ENCODE data around the gene FLT3LG. TPM values are rescaled to one million over a fixed set of nuclear protein-coding genes. Genes with fewer than 3 reads are reported as not detected.

FLT3LG gene
- total and polyA plus RNA-seq, 9 of the 15 experiments (the other 6 are each of a cell fraction or from before 2014, with no cell fraction given) = 0.31 to 6.4 (median 1.1) TPM

GRCh38 chr19:49430678-49431329 lies 43.2 kb upstream of the FLT3LG start (continued):
- TF ChIP-seq ZNF282 (CRISPR knock-in tag; IDR thresholded peaks at IDR 0.05) (0 out of 2 replicates have a peak, but pooled peaks have one; percentile 55), PREB (CRISPR knock-in tag; IDR thresholded peaks at IDR 0.05) (no peak), PATZ1 (CRISPR knock-in tag; IDR thresholded peaks at IDR 0.05; ENCODE audit: borderline replicate concordance) (no peak), RFX7 (CRISPR knock-in tag; IDR thresholded peaks at IDR 0.05) (no peak), HDAC8 (tag; IDR thresholded peaks at IDR 0.05) (0 out of 2 replicates have a peak, but pooled peaks have one; percentile 21), ZNF316 (IDR thresholded peaks at IDR 0.05) (peak; percentile 68), HNRNPL (IDR thresholded peaks at IDR 0.05; ENCODE audit: low read depth, low read length) (no peak), ILK (tag; IDR thresholded peaks at IDR 0.05; ENCODE audit: borderline replicate concordance, low read depth) (no peak), ZNF124 (CRISPR knock-in tag; IDR thresholded peaks at IDR 0.05) (no peak), SMC3 (conservative IDR thresholded peaks at IDR 0.05; ENCODE audit: insufficient read depth, low read depth, low read length) (0 out of 2 replicates have a peak, but pooled peaks have one; percentile 8), NCOA2 (IDR thresholded peaks at IDR 0.05; ENCODE audit: partially characterized antibody in 2 of 2) (no peak), ZNF583 (CRISPR knock-in tag; IDR thresholded peaks at IDR 0.05) (no peak), MYBL2 (IDR thresholded peaks at IDR 0.05; ENCODE audit: low read depth) (no peak), MYBL2 (CRISPR knock-in tag; IDR thresholded peaks at IDR 0.05; ENCODE audit: borderline replicate concordance) (no peak), BRD9 (IDR thresholded peaks at IDR 0.05; ENCODE audit: low read depth, partially characterized antibody) (no peak), ZNF174 (CRISPR knock-in tag; IDR thresholded peaks at IDR 0.05) (no peak), HNRNPH1 (optimal IDR thresholded peaks at IDR 0.05; ENCODE audit: low read depth, low read length) (no peak), RBM34 (IDR thresholded peaks at IDR 0.05; ENCODE audit: borderline replicate concordance, insufficient read depth, low read length) (no peak), ARNT (IDR thresholded peaks at IDR 0.05) (peak in 1 of 2 experiments; percentile 28; a peak in 1 of 4 replicates)
- TF ChIP-seq, protein P1, sequence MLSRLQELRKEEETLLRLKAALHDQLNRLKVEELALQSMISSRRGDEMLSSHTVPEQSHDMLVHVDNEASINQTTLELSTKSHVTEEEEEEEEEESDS (CRISPR knock-in tag; IDR thresholded peaks at IDR 0.05) = no peak
- TF ChIP-seq, protein P2, sequence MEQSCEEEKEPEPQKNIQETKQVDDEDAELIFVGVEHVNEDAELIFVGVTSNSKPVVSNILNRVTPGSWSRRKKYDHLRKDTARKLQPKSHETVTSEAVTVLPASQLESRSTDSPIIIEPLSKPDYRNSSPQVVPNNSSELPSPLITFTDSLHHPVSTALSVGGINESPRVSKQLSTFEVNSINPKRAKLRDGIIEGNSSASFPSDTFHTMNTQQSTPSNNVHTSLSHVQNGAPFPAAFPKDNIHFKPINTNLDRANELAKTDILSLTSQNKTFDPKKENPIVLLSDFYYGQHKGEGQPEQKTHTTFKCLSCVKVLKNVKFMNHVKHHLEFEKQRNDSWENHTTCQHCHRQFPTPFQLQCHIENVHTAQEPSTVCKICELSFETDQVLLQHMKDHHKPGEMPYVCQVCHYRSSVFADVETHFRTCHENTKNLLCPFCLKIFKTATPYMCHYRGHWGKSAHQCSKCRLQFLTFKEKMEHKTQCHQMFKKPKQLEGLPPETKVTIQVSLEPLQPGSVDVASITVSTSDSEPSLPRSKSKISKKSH (CRISPR knock-in tag; IDR thresholded peaks at IDR 0.05) = no peak
- TF ChIP-seq, protein P3, sequence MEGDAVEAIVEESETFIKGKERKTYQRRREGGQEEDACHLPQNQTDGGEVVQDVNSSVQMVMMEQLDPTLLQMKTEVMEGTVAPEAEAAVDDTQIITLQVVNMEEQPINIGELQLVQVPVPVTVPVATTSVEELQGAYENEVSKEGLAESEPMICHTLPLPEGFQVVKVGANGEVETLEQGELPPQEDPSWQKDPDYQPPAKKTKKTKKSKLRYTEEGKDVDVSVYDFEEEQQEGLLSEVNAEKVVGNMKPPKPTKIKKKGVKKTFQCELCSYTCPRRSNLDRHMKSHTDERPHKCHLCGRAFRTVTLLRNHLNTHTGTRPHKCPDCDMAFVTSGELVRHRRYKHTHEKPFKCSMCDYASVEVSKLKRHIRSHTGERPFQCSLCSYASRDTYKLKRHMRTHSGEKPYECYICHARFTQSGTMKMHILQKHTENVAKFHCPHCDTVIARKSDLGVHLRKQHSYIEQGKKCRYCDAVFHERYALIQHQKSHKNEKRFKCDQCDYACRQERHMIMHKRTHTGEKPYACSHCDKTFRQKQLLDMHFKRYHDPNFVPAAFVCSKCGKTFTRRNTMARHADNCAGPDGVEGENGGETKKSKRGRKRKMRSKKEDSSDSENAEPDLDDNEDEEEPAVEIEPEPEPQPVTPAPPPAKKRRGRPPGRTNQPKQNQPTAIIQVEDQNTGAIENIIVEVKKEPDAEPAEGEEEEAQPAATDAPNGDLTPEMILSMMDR (IDR thresholded peaks at IDR 0.05 in 2 of 3, conservative IDR thresholded peaks at IDR 0.05 in 1 of 3; ENCODE audit: insufficient read depth in 2 of 3, low read depth in 1 of 3, low read length in 3 of 3) = peak; percentile 63 to 79 (median 65)
